SK-N-MC (cell line): ENCODE data around the gene DSCAM.

Experiments used
- EZH2 ChIP-seq: fragments of 200-600 bp; sonication (generic); IDR thresholded peaks from one replicate; pipeline ENCODE4 v1.6.1; 2017; ENCODE audit warnings: antibody characterized with exemption
- FOXP2 ChIP-seq: optimal IDR thresholded peaks from 2 replicates; pipeline ENCODE3; 2011; ENCODE audit warnings: mild to moderate bottlenecking, moderate library complexity; ENCODE audit not compliant: insufficient read depth; ENCODE audit errors: extremely low read length, control extremely low read depth
- POLR2AphosphoS5 ChIP-seq: IDR thresholded peaks from 2 replicates; pipeline ENCODE4 v1.6.1; 2012; ENCODE audit warnings: mild to moderate bottlenecking, low read depth, low read length, borderline replicate concordance

GRCh38 chr21:40340357-40340756 is 506.6 kb downstream of the DSCAM start:
- TF ChIP-seq EZH2 (no peak), POLR2AphosphoS5 (no peak), FOXP2 (no peak)
